Immature natural killer cell (primary cell): ENCODE results near the gene FAM47B. TPM values are rescaled to one million over a fixed set of nuclear protein-coding genes. Genes with fewer than 3 reads are reported as not detected.

ENCODE experiments used
- DNase-seq, 3 donors: peaks; one replicate each; pipeline ENCODE4 v3.0.0; 2022; ENCODE audit warnings: mixed read lengths in 1 of 3
- H3K27ac Mint-ChIP-seq, 6 donors: one replicate each; pipeline ENCODE4 v1.8.0; 2020; ENCODE audit warnings: mixed read lengths in 6 of 6, mild to moderate bottlenecking in 5 of 6, inconsistent platforms in 4 of 6, moderate library complexity in 3 of 6
- H3K27me3 Mint-ChIP-seq, 3 donors: one replicate each; pipeline ENCODE4 v1.8.0; 2020 to 2021; ENCODE audit warnings: low read depth in 3 of 3, mild to moderate bottlenecking in 3 of 3, mixed read lengths in 3 of 3, moderate library complexity in 3 of 3, inconsistent platforms in 1 of 3
- H3K36me3 Mint-ChIP-seq, 3 donors: one replicate each; pipeline ENCODE4 v1.8.0; 2020; ENCODE audit warnings: mixed read lengths in 3 of 3, inconsistent platforms in 2 of 3, mild to moderate bottlenecking in 2 of 3
- H3K4me1 Mint-ChIP-seq, 2 donors: one replicate each; pipeline ENCODE4 v1.8.0; 2020; ENCODE audit warnings: inconsistent platforms in 2 of 2, mild to moderate bottlenecking in 2 of 2, mixed read lengths in 2 of 2, moderate library complexity in 1 of 2
- H3K4me3 Mint-ChIP-seq, 5 donors: one replicate each; pipeline ENCODE4 v1.8.0; 2020; ENCODE audit warnings: mild to moderate bottlenecking in 5 of 5, mixed read lengths in 5 of 5, inconsistent platforms in 3 of 5, moderate library complexity in 3 of 5
- H3K9me3 Mint-ChIP-seq, 6 donors: one replicate each; pipeline ENCODE4 v1.8.0; 2020; ENCODE audit warnings: mild to moderate bottlenecking in 6 of 6, mixed read lengths in 6 of 6, inconsistent platforms in 4 of 6, moderate library complexity in 3 of 6
- polyA plus RNA-seq, 3 donors: library from polyadenylated mRNA; unstranded; fragments of 300-500 nt; fragmentation: Illumina TruSeq; gene quantifications; one replicate each; pipeline ENCODE4 v1.2.3, GENCODE V29; 2021

Gene FAM47B
- polyA plus RNA-seq, 3 donors from 2014 or later: not detected

GRCh38 chrX:34972206-34972605 is 29.6 kb downstream of the FAM47B start:
- H3K4me3 Mint-ChIP-seq: no peak overlapping the region
- H3K27me3 Mint-ChIP-seq: peaks cover 0 to 3% (median 2%) of the 10 kb centered on the region in 3 donors
- H3K4me1 Mint-ChIP-seq: no peaks in the 10 kb centered on the region
- no peak overlapping the region for H3K27ac Mint-ChIP-seq
- peaks cover 0 to 3% (median 0%) of the 10 kb centered on the region in 6 donors for H3K9me3 Mint-ChIP-seq
- no peak for DNase-seq
- H3K36me3 Mint-ChIP-seq: no peaks in the 10 kb centered on the region

GRCh38 chrX:34978171-34978570 is 35.6 kb downstream of the FAM47B start:
- Mint-ChIP-seq H3K4me1 (no peaks in the 10 kb centered on the region), H3K27ac (no peak overlapping the region), H3K4me3 (no peak overlapping the region), H3K9me3 (peaks cover 0 to 10% (median 4%) of the 10 kb centered on the region in 6 donors), H3K36me3 (no peaks in the 10 kb centered on the region), H3K27me3 (peaks cover 0 to 3% (median 1%) of the 10 kb centered on the region in 3 donors)
- DNase-seq: no peak

DNA sequence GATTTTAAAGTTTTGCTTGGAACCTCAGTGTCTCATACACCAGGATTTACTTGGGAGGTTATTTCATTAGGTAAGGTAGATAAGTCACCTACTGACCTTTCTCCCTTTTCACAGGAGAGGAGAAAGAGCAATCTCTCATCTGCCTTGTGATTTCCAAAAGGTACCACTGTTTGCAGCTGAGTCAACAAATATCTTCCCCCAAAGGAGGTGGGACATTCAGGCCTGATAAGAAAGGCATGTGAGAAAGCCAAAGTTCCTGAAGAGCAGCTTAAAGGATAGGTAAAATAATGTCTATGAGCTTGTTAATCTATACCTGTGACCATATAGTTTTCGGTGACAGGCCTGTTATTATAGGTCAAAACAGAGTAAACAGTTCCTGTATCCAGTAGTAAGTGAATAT is 45.0 kb downstream of the FAM47B start:
- peaks cover 0 to 3% (median 0%) of the 10 kb centered on the region in 6 donors for H3K9me3 Mint-ChIP-seq
- no peaks in the 10 kb centered on the region for H3K36me3 Mint-ChIP-seq
- H3K4me1 Mint-ChIP-seq: no peaks in the 10 kb centered on the region
- no peak overlapping the region for H3K4me3 Mint-ChIP-seq
- DNase-seq: no peak
- H3K27ac Mint-ChIP-seq: no peak overlapping the region
- H3K27me3 Mint-ChIP-seq: no peaks in the 10 kb centered on the region
